T1000 (cell line): ENCODE data around the gene PTPRR.
"Not testable (repeated sequence)": the region's sequence is repeated elsewhere in the genome, so short reads cannot be mapped to it uniquely, and the experiment has no call there.

Source experiments
- DNase-seq: peaks from one replicate; lab custom pipeline; 2025; ENCODE audit warnings: mixed read lengths; lab: John Stamatoyannopoulos, UW

The PTPRR gene

DNA sequence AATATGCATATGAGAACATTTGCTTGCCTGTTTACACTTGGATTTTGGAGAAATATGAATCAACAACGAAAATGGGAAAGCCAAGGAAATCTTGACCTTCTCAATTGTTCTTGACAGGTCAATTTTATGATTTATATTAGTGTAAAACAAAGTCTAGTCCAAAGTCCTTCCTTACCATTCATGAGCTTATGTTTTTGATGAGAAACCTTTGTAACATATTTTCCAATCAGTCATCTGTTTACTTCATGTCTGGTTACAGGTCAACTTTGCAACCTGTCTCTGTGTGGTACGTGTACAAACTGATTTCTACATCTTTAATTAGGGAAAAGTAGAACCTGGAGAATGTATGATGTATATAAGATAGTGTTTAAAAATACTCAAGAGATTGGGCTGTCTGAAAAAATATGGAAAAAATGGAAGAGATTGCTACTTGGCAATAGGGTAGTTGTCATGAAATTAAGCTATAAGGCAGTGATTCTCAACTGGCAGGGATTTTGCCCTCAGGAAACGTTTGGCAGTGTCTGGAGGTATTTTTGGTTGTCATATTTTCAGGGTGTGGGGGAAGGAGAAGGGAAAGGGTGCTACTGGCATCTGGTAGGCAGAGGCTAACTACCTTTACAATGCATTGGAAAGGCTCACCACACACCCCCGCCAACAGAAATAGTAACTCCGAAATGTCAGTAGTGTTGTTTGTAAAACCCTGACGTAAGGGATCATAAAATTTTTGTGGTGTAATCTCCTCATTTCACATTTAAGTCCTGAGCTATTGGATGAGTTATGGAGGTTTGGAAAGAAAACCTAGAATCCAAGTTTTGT lies 172.9 kb downstream of the PTPRR start:
- DNase-seq = no peak

DNA sequence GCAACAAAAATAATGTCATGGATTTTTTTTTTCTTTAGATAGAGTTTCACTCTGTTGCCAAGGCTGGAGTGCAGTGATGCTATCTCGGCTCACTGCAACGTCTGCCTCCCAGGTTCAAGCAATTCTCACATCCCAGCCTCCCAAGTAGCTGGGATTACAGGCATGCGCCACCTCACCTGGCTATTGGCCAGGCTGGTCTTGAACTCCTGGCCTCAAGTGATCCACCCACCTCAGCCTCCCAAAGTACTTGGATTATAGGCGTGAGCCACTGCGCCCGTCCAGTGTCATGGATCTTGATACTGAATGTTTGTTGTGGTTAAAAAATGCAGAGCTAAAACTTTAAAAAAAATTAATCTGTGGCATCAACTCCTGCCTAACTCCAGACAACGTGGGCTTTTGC lies 175.5 kb downstream of the PTPRR start:
- no peak for DNase-seq

- no peak for DNase-seq
Measured at GRCh38 chr12:70744178-70744577, 176.4 kb downstream of the PTPRR start.

DNA sequence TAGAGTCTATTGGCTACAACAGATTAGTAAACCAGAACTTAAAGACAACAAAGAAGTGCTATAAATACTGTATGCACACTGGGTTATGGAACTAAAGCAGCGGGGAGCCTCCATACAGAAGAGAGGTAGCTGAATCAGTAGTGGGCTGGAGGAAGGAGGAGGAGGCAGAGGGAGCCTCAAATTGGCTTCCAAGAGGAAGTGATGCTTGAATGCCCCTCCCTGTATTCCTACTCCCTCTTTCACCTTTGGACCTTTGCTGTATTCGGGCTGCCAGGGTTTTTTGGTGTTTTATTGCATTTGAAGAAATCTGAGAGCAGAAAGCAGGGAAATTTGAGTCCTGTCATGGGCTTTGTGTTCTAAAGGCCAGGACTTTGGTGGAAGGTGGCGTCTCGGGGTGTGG lies 179.3 kb downstream of the PTPRR start:
- DNase-seq = no peak

DNA sequence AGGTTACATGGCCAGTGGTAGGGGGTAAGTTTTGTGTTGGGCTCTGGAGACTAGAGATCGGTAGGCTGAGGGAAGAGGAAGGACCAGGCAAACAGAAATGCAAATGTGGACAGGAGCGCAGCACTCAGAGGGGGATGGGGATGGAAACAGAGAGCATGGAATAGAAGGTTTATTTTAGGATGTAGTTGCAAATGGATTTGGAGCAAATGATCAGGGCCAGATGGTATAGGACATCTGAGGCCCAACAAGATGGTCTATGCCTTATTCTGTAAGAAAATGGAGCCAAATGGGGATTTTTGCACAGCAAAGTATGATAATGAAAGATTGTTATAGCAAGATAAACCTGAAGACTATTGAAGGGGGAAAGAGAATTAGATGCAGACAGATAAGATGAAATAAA lies 180.8 kb downstream of the PTPRR start:
- DNase-seq = no peak

GRCh38 chr12:70736351-70737133 lies 184.0 kb downstream of the PTPRR start:
- DNase-seq = no peak

- DNase-seq = not testable (repeated sequence)
Measured at GRCh38 chr12:70735197-70735596, 185.3 kb downstream of the PTPRR start.

- no peak for DNase-seq
Measured at GRCh38 chr12:70733385-70733784, 187.2 kb downstream of the PTPRR start.

GRCh38 chr12:70732287-70732686 lies 188.3 kb downstream of the PTPRR start:
- no peak for DNase-seq

- no peak for DNase-seq
Measured at GRCh38 chr12:70730675-70731180, 189.8 kb downstream of the PTPRR start.

- DNase-seq = no peak
Measured at GRCh38 chr12:70724444-70724843, 196.1 kb downstream of the PTPRR start.

DNA sequence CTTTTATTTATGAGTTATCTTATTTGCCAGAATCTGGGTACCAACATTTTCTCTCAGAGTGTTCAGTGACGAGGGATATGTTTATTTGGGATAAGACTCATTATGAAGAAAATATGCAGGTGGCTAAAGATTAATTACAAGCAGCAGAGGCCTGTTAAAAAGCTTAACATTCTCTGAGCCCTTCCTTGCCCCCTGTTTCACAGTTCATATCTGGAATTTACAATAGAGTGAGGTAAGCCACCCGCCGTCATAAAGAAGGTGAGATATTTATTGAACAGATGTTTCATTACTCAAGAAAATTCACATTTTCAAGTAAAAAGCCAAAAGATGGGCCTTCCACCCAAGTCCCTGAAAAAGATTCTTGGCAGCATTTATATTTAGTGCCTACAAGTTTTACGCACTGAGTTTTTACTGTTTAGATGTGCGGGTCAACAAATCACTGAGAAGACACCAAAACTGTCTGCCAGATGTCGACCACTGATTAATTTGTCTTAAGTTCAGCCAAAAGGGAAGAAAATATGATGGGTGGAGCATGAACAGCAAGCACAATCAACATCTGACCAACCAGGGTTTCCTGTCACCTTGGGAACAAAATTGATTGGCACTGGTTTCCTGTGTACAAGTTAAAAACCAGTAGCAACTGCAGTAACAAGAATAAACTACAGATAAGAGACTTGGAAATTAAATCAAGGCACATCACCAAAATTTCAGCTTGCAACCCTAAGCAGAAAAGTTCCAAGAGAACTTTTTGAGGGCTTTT lies 197.8 kb downstream of the PTPRR start:
- DNase-seq = no peak

GRCh38 chr12:70721656-70722357 lies 198.7 kb downstream of the PTPRR start:
- DNase-seq = no peak

- DNase-seq = no peak
Measured at GRCh38 chr12:70721216-70721615, 199.3 kb downstream of the PTPRR start.

DNA sequence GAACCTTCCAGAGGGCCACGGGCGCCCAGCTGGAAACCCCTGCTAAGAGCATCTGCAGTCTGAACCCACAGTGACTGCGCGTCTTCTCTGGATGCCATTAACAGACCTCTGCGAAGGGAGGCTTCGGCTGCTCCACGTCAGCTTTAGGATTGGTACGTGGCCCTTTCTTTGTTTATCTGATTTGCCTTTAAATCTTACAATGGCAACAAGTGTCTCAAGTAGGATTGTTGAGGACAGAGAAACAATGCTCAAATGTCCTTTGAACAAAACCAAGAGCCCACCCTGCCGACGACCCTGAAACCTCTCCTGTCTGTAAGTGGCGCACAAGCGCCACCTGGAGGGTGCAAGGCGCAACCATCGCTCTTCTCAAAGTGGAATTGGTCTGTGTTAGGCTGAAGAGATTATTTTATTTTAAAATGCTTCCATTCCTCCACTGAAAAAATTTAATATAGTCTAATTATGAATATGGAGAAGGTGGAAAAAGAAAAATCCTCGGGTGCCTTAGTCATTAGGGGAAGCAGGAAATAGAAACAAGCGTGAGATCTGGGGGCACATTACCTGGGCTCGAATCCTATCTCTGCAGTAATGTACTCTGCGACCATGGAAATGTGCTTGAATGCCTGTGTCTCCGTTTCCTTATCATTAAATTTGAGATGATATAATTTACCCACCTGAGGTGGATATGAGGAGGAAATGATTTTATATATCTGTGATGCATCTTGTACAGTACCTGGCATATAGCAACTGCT lies 200.7 kb downstream of the PTPRR start:
- DNase-seq = no peak

DNA sequence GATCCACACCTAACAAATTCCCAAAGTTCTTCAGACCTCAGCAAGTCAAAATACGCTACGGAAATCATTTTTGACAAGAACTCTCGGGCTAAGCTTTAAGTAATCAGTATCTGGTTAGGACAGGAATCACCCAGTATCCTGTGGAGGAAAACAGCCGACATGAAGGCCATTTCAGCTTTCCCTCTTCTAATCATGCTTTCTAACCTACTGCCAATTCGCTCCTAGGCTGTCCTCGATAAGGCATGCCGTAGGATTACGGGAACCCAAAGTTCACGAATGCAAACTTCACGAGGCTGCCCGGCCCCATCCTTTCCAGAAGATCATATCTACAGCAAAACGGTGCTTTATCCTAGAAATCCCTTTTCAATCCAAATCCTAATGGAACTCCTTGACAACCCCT lies 201.5 kb downstream of the PTPRR start:
- DNase-seq = no peak

DNA sequence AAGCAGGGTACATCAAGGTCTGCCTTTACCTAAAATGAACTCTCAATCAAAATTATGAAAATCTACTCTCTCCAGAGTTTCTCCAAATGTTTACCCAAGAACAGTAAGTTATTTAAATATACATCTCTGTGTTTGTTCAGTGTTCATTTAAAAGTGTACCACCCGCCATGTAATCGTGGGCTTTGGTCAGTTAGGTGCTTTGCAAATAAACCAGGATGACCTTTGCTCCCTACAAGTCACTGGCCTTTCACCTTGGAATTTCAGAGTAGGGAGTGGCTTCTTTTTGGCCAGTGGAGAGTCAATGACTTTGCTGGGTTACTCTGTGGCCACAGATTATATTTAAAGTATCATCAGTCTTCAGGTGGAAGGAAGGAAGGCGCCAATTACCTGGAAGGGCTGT lies 208.7 kb downstream of the PTPRR start:
- DNase-seq = no peak

GRCh38 chr12:70709022-70709421 lies 211.5 kb downstream of the PTPRR start:
- no peak for DNase-seq

- DNase-seq = no peak
Measured at GRCh38 chr12:70706611-70707010, 213.9 kb downstream of the PTPRR start.

DNA sequence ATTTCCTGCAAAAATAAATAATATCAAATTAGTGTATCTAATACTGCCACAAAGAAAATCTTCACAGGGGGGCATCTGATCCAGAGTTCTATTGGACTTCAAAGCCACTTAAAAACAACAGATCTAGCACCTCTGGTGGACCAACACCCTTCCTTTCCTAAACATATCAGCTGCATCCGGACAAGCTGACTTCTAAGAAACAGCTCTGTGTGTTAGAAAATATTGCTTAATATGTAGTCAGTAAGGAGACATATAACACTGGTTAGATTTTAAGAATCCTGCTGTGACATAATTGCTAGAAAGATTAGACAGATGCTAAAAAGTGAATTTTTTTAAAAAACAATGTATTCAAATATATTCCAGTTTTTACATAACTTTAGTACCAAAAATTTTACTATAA lies 222.2 kb downstream of the PTPRR start:
- no peak for DNase-seq
